HepG2 (cell line): ENCODE results near the gene ABHD6. TPM values are rescaled to one million over a fixed set of nuclear protein-coding genes. Genes with fewer than 3 reads are reported as not detected.

Experiments
- BCL3 ChIP-seq: sonication (generic); formaldehyde crosslinking; IDR thresholded peaks from 2 replicates; pipeline ENCODE4 v1.5.1; 2020; ENCODE audit warnings: mild to moderate bottlenecking, missing genetic modification reagents, moderate library complexity
- DNMT3B ChIP-seq: conservative IDR thresholded peaks from 2 replicates; pipeline ENCODE4 v1.6.1; 2016; ENCODE audit warnings: missing biosample characterization, control low read depth
- ERF ChIP-seq: IDR thresholded peaks from 2 replicates; pipeline ENCODE4 v1.6.1; 2018; ENCODE audit warnings: missing biosample characterization, missing genetic modification reagents
- ETV6 ChIP-seq: sonication (generic); formaldehyde crosslinking; conservative IDR thresholded peaks from 2 replicates; pipeline ENCODE4 v1.4.0; 2020; ENCODE audit warnings: missing genetic modification reagents
- FOXO1 ChIP-seq: sonication (generic); formaldehyde crosslinking; IDR thresholded peaks from 2 replicates; pipeline ENCODE4 v1.4.0; 2020; ENCODE audit warnings: missing genetic modification reagents
- FOXP1 ChIP-seq, 2 experiments: fragments of 450-650 bp in 1 of 2; IDR thresholded peaks; 2 replicates each; pipeline ENCODE4 v1.6.1; 2017 to 2018; ENCODE audit warnings: antibody characterized with exemption in 1 of 2
- HDAC2 ChIP-seq: sonication (generic); formaldehyde crosslinking; IDR thresholded peaks from 2 replicates; pipeline ENCODE4 v1.4.0; 2020; ENCODE audit warnings: missing genetic modification reagents
- HHEX ChIP-seq: IDR thresholded peaks from 2 replicates; pipeline ENCODE4 v1.6.1; 2016; ENCODE audit warnings: control low read depth
- MED1 ChIP-seq: sonication (generic); formaldehyde crosslinking; IDR thresholded peaks from 2 replicates; pipeline ENCODE4 v1.4.0; 2020; ENCODE audit warnings: missing genetic modification reagents
- MEIS2 ChIP-seq: sonication (generic); formaldehyde crosslinking; IDR thresholded peaks from 2 replicates; pipeline ENCODE4 v1.9.0; 2021; ENCODE audit warnings: mild to moderate bottlenecking, missing genetic modification reagents
- NFYC ChIP-seq: IDR thresholded peaks from 2 replicates; pipeline ENCODE4 v1.6.1; 2016; ENCODE audit warnings: missing genetic modification reagents, missing compliant biosample characterization
- STAG1 ChIP-seq: sonication (generic); formaldehyde crosslinking; IDR thresholded peaks from 2 replicates; pipeline ENCODE4 v1.4.0; 2020; ENCODE audit warnings: missing genetic modification reagents
- TBP ChIP-seq: sonication (generic); formaldehyde crosslinking; IDR thresholded peaks from 2 replicates; pipeline ENCODE4 v1.5.0; 2020; ENCODE audit warnings: missing genetic modification reagents
- THAP9 ChIP-seq: sonication (generic); formaldehyde crosslinking; IDR thresholded peaks from 2 replicates; pipeline ENCODE4; 2020; ENCODE audit warnings: missing genetic modification reagents, mild to moderate bottlenecking, borderline replicate concordance
- ZNF10 ChIP-seq: sonication (generic); formaldehyde crosslinking; IDR thresholded peaks from 2 replicates; pipeline ENCODE4 v1.4.0; 2020; ENCODE audit warnings: mild to moderate bottlenecking, low read depth, missing genetic modification reagents, borderline replicate concordance
- ZNF446 ChIP-seq: sonication (generic); formaldehyde crosslinking; IDR thresholded peaks from 2 replicates; pipeline ENCODE4 v1.5.0; 2020; ENCODE audit warnings: mild to moderate bottlenecking, missing genetic modification reagents
- ZNF546 ChIP-seq: sonication (generic); formaldehyde crosslinking; conservative IDR thresholded peaks from 2 replicates; pipeline ENCODE4 v1.8.1; 2023; ENCODE audit warnings: mild to moderate bottlenecking, missing genetic modification reagents
- ZNF777 ChIP-seq: sonication (generic); formaldehyde crosslinking; IDR thresholded peaks from 2 replicates; pipeline ENCODE4 v1.4.0; 2020; ENCODE audit warnings: missing genetic modification reagents
- polyA plus RNA-seq, 8 experiments: library from polyadenylated mRNA; depleted of rRNA in 3 of 8; stranded (reverse) in 7 of 8; unstranded in 1 of 8; fragments of >200 nt; fragmentation: Illumina TruSeq in 4 of 8; extraction: Trizol in 4 of 8; gene quantifications; 2 replicates each; pipeline versions ENCODE4 v1.2.1 to v1.2.3, GENCODE V29; 2011 to 2016; ENCODE audit warnings: low read depth in 4 of 8, missing spikeins in 1 of 8, mixed read lengths in 1 of 8; ENCODE audit not compliant: insufficient read depth in 1 of 8
- total RNA-seq, 5 experiments: library from RNA; depleted of rRNA; stranded (reverse); fragments of >200 nt; fragmentation: Illumina TruSeq; extraction: Trizol; gene quantifications; 2 replicates each; pipeline ENCODE4 v1.2.3, GENCODE V29; 2016; ENCODE audit warnings: low read depth in 1 of 5
- TF ChIP-seq, protein P1 (sequence below): IDR thresholded peaks from 2 replicates; pipeline ENCODE4 v1.6.1; 2016; ENCODE audit warnings: missing compliant biosample characterization, missing genetic modification reagents, borderline replicate concordance
- TF ChIP-seq, protein P2 (sequence below): sonication (generic); formaldehyde crosslinking; IDR thresholded peaks from 2 replicates; pipeline ENCODE4 v1.9.0; 2021; ENCODE audit warnings: mild to moderate bottlenecking, missing genetic modification reagents

ABHD6 gene
- total and polyA plus RNA-seq, 2 of the 13 experiments (the other 11 are each of a cell fraction or from before 2014, with no cell fraction given): 9.0 to 17.2 TPM

DNA sequence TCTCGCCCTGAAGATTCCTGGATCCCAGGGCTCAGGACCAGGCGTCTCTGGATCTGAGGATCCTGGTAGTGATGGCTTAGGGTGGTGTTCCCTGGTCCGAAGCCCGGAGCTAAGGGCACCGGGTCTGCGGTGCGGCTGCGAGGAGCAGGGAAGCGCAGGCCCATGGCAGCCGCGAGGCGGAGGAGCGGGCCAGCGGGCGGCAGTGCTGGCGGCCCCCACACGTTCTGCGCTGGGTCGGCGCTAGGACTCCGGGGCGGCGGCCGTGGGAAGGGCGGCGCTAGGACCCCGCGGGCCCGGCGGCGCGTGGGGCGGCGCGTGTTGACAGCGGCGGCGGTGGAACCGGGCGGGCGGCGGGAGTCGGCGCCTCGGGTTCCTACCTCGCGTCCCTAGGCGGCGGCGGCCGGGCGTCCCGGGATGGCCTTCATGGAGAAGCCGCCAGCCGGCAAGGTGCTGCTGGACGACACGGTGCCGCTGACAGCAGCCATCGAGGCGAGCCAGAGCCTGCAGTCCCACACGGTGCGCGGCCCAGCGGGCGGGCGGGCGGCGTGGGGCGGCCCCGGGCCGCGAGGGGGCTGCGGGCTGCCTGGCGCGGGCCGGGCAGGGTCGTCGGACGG is 95.1 kb downstream of the ABHD6 start, which contains the start of gene PXK (continued):
- TF ChIP-seq THAP9 (CRISPR knock-in tag) (no peak), HDAC2 (0 out of 2 replicates have a peak, but pooled peaks have one; percentile 57), TBP (no peak), ERF (peak; percentile 77), NFYC (CRISPR knock-in tag) (no peak), BCL3 (CRISPR knock-in tag) (peak; percentile 97), ETV6 (CRISPR knock-in tag) (no peak), MED1 (CRISPR knock-in tag) (peak; percentile 50; the same call in 1 of the 2 replicates), MEIS2 (CRISPR knock-in tag) (peak; percentile 74; the same call in 1 of the 2 replicates), FOXP1 (IDR thresholded peaks at IDR 0.05) (no peak), FOXP1 (CRISPR knock-in tag; IDR thresholded peaks at IDR 0.05) (no peak), FOXO1 (CRISPR knock-in tag) (peak; percentile 89), ZNF546 (CRISPR knock-in tag) (no peak), DNMT3B (CRISPR knock-in tag) (no peak), HHEX (no peak), STAG1 (CRISPR knock-in tag) (no peak; the same call in 1 of the 2 replicates), ZNF446 (CRISPR knock-in tag) (no peak), ZNF777 (peak; percentile 66), ZNF10 (CRISPR knock-in tag) (no peak)
- TF ChIP-seq, protein P1, sequence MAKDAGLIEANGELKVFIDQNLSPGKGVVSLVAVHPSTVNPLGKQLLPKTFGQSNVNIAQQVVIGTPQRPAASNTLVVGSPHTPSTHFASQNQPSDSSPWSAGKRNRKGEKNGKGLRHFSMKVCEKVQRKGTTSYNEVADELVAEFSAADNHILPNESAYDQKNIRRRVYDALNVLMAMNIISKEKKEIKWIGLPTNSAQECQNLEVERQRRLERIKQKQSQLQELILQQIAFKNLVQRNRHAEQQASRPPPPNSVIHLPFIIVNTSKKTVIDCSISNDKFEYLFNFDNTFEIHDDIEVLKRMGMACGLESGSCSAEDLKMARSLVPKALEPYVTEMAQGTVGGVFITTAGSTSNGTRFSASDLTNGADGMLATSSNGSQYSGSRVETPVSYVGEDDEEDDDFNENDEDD: peak; percentile 66; the same call in 1 of the 2 replicates
- TF ChIP-seq, protein P2, sequence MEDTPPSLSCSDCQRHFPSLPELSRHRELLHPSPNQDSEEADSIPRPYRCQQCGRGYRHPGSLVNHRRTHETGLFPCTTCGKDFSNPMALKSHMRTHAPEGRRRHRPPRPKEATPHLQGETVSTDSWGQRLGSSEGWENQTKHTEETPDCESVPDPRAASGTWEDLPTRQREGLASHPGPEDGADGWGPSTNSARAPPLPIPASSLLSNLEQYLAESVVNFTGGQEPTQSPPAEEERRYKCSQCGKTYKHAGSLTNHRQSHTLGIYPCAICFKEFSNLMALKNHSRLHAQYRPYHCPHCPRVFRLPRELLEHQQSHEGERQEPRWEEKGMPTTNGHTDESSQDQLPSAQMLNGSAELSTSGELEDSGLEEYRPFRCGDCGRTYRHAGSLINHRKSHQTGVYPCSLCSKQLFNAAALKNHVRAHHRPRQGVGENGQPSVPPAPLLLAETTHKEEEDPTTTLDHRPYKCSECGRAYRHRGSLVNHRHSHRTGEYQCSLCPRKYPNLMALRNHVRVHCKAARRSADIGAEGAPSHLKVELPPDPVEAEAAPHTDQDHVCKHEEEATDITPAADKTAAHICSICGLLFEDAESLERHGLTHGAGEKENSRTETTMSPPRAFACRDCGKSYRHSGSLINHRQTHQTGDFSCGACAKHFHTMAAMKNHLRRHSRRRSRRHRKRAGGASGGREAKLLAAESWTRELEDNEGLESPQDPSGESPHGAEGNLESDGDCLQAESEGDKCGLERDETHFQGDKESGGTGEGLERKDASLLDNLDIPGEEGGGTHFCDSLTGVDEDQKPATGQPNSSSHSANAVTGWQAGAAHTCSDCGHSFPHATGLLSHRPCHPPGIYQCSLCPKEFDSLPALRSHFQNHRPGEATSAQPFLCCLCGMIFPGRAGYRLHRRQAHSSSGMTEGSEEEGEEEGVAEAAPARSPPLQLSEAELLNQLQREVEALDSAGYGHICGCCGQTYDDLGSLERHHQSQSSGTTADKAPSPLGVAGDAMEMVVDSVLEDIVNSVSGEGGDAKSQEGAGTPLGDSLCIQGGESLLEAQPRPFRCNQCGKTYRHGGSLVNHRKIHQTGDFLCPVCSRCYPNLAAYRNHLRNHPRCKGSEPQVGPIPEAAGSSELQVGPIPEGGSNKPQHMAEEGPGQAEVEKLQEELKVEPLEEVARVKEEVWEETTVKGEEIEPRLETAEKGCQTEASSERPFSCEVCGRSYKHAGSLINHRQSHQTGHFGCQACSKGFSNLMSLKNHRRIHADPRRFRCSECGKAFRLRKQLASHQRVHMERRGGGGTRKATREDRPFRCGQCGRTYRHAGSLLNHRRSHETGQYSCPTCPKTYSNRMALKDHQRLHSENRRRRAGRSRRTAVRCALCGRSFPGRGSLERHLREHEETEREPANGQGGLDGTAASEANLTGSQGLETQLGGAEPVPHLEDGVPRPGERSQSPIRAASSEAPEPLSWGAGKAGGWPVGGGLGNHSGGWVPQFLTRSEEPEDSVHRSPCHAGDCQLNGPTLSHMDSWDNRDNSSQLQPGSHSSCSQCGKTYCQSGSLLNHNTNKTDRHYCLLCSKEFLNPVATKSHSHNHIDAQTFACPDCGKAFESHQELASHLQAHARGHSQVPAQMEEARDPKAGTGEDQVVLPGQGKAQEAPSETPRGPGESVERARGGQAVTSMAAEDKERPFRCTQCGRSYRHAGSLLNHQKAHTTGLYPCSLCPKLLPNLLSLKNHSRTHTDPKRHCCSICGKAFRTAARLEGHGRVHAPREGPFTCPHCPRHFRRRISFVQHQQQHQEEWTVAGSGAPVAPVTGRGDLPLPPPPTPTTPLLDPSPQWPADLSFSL: no peak
